HCT116 (cell line): Measurements from ENCODE around the gene SLC25A45.

Source experiments
- CEBPB ChIP-seq: IDR thresholded peaks from 2 replicates; pipeline ENCODE4 v1.6.1; 2012; ENCODE audit warnings: low read depth
- CTCF ChIP-seq, 3 experiments: fragments of 200-600 bp in 1 of 3; sonication (generic) in 1 of 3; IDR thresholded peaks in 2 of 3; conservative IDR thresholded peaks in 1 of 3; 2 replicates each; pipeline ENCODE4 v1.5.1; 2012 to 2017; ENCODE audit warnings: low read depth in 2 of 3, low read length in 2 of 3, antibody characterized with exemption in 1 of 3, borderline replicate concordance in 1 of 3, control low read depth in 1 of 3, mild to moderate bottlenecking in 1 of 3, mixed read lengths in 1 of 3, mixed run types in 1 of 3, moderate library complexity in 1 of 3; ENCODE audit not compliant: insufficient read depth in 1 of 3
- EZH2 ChIP-seq: fragments of 200-600 bp; sonication (generic); IDR thresholded peaks from 2 replicates; pipeline ENCODE4 v1.6.1; 2017; ENCODE audit warnings: antibody characterized with exemption, mixed run types
- YY1 ChIP-seq: IDR thresholded peaks from 2 replicates; pipeline ENCODE4 v1.6.1; 2011; ENCODE audit warnings: low read length, low read depth, moderate library complexity, mild to moderate bottlenecking; ENCODE audit not compliant: insufficient replicate concordance; ENCODE audit errors: extremely low read depth
- TF ChIP-seq, protein P1 (sequence below): IDR thresholded peaks from 2 replicates; pipeline ENCODE4 v1.6.1; 2011; ENCODE audit warnings: mild to moderate bottlenecking, low read length, moderate library complexity; ENCODE audit not compliant: insufficient replicate concordance; ENCODE audit errors: extremely low read depth
- TF ChIP-seq, protein P2 (sequence below): IDR thresholded peaks from 2 replicates; pipeline ENCODE4 v1.6.1; 2012

DNA sequence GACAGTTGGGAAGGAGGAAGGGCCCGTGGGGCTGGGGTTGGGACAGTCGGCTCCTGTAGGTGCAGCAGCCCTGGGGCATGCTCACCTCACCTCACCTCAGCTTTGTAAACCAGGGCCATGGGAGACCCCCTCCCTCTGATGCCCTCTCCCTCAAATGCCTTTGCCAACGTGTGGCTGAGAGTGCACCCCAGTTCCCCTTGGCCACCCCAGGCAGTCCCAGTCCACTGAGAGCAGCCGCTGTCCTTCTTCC, 35.9 kb upstream of the SLC25A45 start:
- TF ChIP-seq EZH2 (no peak), CTCF (IDR thresholded peaks at IDR 0.05 in 2 of 3, conservative IDR thresholded peaks at IDR 0.05 in 1 of 3; ENCODE audit: borderline replicate concordance in 1 of 3, insufficient read depth in 1 of 3, low read depth in 2 of 3, low read length in 2 of 3) (no peak), CEBPB (no peak), YY1 (no peak)
- TF ChIP-seq, protein P1, sequence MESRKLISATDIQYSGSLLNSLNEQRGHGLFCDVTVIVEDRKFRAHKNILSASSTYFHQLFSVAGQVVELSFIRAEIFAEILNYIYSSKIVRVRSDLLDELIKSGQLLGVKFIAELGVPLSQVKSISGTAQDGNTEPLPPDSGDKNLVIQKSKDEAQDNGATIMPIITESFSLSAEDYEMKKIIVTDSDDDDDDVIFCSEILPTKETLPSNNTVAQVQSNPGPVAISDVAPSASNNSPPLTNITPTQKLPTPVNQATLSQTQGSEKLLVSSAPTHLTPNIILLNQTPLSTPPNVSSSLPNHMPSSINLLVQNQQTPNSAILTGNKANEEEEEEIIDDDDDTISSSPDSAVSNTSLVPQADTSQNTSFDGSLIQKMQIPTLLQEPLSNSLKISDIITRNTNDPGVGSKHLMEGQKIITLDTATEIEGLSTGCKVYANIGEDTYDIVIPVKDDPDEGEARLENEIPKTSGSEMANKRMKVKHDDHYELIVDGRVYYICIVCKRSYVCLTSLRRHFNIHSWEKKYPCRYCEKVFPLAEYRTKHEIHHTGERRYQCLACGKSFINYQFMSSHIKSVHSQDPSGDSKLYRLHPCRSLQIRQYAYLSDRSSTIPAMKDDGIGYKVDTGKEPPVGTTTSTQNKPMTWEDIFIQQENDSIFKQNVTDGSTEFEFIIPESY: no peak
- TF ChIP-seq, protein P2, sequence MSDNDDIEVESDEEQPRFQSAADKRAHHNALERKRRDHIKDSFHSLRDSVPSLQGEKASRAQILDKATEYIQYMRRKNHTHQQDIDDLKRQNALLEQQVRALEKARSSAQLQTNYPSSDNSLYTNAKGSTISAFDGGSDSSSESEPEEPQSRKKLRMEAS: no peak
